NCI-H2171 treated with DMSO at 0.1 percent for 48 hours (cell line): ENCODE measurements around the gene DOK6.
"Not testable (repeated sequence)": the region's sequence is repeated elsewhere in the genome, so short reads cannot be mapped to it uniquely, and the experiment has no call there.

ENCODE experiments used
- DNase-seq: peaks from one replicate; lab custom pipeline; 2025; lab: John Stamatoyannopoulos, UW

Gene DOK6

GRCh38 chr18:69813559-69813958, 412.9 kb downstream of the DOK6 start:
- no peak for DNase-seq

DNA sequence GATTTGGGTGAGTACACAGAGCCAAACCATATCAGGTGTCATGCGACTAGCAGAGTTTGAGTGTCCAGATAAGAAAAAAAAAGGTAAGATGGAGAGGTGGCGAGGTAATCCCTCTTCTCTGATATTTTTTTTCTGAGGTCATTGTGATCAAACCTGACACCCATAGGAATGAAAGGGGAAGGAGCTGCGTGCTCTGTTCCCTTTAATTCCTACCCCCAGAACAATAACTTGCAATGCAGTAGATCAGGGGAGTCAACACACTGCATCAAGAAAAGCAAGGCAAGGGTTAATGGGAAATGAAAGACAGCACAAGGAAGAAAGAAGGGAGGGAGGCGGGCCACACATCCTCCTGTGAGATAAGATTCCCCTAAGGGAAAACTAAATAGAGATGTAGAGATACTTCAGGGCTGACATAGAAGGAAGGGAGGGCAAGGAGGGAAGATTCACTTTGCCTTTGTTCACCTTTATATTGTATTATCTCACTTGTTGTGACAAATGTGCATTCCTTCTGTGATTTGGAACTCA, 414.2 kb downstream of the DOK6 start:
- DNase-seq: no peak

- DNase-seq: no peak
These were observed 416.8 kb downstream of the DOK6 start for GRCh38 chr18:69817335-69817940.

DNA sequence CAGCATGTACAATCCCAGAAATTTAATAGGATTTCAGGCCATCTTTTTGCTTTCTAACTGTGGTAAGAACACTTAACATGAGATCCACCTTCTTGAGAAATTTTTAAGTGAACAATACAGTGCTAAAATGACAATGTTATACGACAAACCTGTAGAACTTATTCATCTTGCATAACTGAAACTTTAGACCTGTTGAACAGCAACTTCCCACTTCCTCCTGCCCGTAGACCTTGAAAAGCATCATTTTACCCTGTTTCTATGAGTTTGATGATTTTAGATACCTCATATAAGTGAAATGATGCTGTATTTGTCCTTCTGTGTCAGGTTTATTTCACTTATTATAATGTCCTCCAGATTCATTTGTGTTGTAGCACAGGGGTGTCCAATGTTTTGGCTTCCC, 418.8 kb downstream of the DOK6 start:
- no peak for DNase-seq

DNA sequence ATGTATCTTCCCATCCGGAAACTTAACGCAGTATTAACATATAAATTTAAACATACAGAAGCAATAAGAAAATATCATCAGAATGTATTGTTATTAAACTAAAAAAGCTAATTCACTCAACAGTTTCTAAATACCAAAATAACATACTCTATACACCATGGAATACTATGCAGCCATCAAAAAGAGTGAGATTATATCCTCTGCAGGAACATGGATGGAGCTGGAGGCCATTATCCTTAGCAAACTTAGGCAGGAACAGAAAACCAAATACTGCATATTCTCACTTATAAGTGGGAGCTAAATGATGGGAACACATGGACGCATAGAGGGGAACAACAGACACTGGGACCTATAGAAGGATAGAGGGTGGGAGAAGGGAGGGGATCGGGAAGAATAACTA, 419.9 kb downstream of the DOK6 start:
- no peak for DNase-seq

DNA sequence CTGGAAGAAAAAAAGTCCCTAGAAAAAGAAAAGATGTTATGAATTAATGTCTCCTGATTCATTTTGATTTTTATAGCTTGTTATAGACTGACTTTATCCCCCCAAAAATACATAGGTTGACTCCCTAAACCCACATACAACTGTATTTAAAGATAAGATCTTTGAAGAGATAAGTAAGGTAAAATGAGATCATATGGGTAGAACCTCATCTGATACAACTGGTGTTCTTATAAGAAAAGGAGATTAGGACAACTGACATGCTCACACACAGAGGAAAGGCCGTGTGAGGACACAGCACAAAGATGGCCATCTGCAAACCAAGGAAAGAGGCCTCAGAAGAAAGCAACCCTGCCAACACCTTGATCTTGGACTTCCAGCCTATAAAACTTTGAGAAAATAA, 429.5 kb downstream of the DOK6 start:
- DNase-seq: no peak

DNA sequence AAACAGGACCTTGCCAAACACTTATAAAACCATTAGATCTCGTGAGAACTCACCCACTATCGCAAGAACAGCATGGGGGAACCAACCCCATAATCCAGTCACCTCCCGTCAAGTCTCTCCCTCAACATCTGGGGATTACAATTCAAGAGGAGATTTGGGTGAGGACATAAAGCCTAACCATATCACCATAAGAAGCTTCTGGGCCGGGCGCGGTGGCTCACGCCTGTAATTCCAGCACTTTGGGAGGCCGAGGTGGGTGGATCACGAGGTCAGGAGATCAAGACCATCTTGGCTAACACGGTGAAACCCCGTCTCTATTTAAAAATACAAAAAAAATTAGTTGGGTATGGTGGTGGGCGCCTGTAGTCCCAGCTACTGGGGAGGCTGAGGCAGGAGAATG, 434.3 kb downstream of the DOK6 start:
- not testable (repeated sequence) for DNase-seq

DNA sequence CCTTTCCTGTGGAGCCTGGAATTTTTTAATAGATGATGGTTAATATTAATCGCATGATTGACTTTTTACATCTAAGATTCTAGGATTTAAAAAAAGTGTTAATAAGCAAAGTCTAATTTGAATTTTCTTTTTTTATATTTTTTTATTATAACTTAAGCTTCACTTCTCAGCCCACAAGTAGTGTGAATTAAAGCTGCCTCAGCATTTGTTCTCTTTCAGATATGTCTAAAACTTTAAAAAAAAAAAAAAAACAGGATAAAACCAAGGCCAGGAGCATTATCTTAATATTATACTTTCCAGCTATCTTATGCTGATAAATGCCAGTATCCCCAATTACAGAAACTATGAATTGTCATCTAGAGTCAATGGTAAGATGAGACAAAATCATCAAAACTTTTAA, 437.3 kb downstream of the DOK6 start:
- DNase-seq: no peak

GRCh38 chr18:69838620-69839411, 438.1 kb downstream of the DOK6 start:
- no peak for DNase-seq

GRCh38 chr18:69839497-69839896, 438.8 kb downstream of the DOK6 start:
- DNase-seq: no peak

DNA sequence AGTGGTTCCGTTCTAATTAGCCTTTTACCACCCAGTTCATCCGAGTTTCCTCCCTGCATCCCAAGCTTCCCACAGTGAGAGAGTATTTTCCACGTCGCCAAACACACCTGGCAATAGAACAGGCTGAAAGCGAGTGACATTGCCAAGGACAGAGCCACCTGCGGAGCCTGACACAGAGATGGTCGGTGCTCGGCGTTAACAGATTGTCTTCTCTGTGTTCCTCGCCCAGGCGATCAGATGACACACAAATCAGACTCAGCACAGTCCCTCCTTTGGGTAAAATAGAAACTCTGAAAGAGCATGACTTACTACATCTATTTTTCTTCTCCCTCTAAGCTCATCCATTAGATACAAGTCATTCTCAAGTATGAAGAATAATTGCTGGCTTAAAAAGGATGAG, 439.3 kb downstream of the DOK6 start:
- no peak for DNase-seq

DNA sequence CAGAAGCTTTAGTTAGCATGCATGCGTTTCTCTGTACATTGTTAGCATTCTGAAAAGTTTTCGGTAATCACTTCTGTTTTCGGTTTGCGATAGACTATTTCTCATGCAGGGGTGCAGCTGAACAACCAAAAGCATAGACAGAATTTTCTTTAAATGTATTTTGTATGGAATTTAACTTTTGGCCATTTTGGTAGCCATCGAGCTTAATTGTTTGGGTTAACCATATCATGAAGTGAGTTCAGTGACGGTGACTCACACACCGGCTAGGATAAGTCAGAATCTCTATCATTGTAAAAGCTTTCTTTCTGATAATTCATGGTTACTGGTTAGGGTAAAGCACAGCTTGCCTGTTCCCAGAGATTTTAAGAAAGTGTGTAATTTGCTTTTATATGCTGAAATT, 439.8 kb downstream of the DOK6 start:
- no peak for DNase-seq

DNA sequence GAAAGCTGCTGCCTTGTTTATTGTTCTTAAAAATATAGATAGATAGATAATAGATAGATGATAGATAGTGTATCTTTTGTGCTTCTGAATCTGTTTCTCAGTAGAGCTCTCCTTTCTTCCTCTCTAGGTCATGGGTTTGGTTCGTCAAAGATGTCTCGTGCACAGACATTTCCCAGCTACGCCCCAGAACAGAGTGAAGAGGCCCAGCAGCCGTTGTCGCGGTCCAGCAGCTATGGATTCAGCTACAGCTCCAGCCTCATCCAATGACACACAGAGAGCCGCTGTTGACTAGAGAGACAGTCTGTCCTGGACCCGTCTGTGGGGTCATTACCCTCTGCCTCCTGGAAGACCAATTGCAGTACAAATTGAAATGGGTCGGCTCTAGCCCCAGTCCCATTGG, 440.4 kb downstream of the DOK6 start:
- no peak for DNase-seq

DNA sequence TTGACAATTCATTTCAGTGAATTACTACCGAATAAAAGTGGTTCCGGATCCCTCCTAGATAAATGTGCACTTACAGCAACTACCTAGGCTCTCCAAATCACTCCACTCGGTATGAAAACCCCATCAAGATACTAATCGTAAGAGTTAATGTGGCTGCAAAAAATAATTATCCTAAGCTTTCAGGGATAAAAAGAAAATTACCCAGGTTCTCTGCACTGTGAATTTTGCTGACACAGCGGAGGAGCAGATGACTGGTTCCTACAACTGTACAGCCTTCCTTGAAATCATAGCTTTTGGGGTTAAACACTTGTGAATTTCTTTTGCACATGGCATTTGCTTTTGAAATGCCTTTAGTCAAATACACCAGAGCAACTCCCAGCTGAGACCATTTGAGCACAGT, 442.3 kb downstream of the DOK6 start:
- no peak for DNase-seq

GRCh38 chr18:69844656-69845055, 444.0 kb downstream of the DOK6 start:
- no peak for DNase-seq

GRCh38 chr18:69845593-69846506, 445.2 kb downstream of the DOK6 start:
- peak; percentile 22 for DNase-seq

DNA sequence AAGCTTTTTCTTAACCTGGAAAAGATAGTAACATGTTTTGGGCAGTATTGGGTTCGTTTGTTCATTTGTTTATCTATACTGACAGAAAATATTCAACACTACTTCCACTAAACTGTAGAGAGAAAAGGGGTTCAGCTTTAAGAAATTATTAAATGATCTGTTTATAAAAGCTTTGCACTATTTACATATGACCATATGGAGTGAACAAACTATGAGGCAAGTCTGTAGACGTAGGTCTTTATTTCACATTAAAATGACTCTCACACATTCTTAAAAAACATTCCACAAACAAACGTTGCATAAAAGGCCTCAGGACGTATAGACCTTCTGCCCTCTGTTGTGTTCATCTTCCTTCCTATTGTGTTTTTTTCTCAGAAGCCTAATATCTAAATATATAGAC, 452.4 kb downstream of the DOK6 start:
- DNase-seq: no peak

DNA sequence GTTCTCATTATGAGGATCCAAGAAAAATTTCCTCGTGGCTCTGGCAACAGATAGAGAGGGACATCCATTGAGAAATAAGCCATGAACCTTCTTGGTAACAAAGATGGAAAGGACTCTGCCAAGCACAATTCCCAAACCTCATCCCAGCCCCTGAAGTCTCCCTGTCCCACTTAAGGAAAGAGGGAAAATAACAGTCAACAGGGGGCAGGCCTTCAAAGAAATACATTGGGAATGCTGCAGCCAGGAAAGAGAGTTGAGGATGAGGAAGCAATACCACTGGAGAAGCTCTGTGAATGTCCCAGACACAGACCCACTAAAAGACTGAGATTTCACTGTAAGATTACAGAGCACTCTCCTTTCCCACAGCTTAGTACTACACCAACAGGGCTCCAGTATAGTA, 453.8 kb downstream of the DOK6 start:
- no peak for DNase-seq

GRCh38 chr18:69858897-69859296, 458.2 kb downstream of the DOK6 start:
- no peak for DNase-seq

DNA sequence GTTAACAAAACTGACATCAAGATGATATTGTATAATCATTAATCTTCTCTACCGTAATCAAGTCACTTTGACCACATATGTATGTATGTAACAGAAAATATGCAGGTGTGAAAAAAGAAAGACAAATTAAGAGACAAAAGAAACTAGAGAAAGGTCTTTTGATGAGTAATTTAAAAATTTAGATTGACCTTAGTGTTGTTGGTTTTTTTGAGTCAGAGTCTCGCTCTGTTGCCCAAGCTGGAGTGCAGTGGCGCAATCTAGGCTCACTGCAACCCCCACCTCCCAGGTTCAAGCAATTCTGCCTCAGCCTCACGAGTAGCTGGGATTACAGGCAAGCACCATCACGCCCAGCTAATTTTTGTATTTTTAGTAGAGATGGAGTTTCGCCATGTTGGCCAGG, 464.1 kb downstream of the DOK6 start:
- DNase-seq: not testable (repeated sequence)

DNA sequence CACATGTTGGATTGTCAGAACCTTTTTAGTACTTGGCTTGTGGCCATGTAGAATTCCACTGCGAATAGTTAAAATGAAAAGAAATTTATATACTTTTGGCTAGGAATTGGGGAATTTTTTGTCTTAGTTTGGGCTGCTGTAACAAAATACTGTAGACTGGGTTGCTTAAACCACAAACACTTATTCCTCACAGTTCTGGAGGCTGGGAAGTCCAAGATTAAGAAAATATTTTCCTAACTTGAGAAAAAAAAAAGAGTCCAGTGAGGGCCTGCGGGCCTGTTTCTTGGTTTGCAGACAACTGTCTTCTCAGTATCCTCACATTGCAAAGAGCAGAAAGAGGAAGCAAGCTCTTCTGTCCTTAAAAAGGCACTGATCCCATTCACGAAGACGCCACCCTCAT, 465.1 kb downstream of the DOK6 start:
- DNase-seq: no peak

- DNase-seq: no peak
These were observed 465.5 kb downstream of the DOK6 start for GRCh38 chr18:69866212-69866611.

GRCh38 chr18:69870736-69871135, 470.0 kb downstream of the DOK6 start:
- DNase-seq: no peak
